HG03457 (cell line): Measurements from ENCODE around the gene SH3PXD2B.
"Not testable (repeated sequence)": the region's sequence is repeated elsewhere in the genome, so short reads cannot be mapped to it uniquely, and the experiment has no call there.

ENCODE experiments used
- ATAC-seq: cut with Tn5 transposase; IDR thresholded peaks from one replicate; pipeline ENCODE4 v1.9.1; 2021; ENCODE audit warnings: moderate number of reproducible peaks; ENCODE audit not compliant: unreplicated experiment

Gene SH3PXD2B

DNA sequence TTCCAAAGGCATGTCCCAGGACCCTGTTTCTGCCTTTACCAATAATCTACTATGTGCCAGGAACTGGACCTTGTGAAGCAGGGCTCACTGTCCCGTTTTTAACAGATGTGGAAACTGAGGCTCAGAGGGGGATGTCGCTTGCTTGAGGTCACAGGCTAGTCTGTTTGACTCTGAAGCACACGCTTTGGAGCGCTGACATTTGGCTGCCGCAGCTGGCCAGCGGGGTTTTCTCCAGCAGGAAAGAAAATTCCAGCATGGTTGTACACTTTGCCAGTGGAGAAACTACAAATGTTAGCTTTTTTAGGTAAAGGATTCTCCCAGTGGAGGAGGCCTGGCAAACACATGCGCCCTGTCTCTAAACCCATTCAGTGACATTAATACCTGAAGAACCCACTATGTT lies 50.5 kb downstream of the SH3PXD2B start:
- ATAC-seq: no peak

DNA sequence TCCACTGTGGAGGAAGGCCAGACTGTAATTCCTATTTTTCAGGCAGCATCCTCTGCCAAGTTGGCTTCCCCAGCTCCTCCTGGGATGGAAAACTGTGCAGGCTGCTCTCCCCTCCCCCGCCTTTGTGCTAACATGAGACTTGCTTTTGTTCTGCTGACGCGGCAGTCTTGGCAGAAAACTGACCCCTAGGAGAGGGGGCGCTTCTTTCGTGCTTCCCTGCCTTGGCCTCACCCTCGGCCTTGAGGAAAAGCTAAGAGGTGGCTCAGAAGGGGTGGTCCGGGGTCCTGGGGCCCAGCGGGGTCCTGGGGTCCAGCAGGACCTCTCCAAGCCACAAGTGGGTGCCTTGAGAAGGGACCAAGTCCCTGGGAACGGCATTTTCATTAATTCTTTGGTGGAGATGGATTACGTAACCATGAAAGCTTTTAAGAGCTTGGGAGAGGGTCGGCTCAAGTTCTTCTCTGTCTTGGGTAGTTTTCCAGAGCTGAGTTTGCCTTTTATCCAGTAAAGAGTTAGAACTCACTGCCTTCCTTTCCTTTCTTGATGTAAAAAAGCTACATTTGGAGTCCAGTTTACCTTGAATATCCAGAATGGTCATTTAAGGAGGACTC lies 51.0 kb downstream of the SH3PXD2B start:
- ATAC-seq: no peak

DNA sequence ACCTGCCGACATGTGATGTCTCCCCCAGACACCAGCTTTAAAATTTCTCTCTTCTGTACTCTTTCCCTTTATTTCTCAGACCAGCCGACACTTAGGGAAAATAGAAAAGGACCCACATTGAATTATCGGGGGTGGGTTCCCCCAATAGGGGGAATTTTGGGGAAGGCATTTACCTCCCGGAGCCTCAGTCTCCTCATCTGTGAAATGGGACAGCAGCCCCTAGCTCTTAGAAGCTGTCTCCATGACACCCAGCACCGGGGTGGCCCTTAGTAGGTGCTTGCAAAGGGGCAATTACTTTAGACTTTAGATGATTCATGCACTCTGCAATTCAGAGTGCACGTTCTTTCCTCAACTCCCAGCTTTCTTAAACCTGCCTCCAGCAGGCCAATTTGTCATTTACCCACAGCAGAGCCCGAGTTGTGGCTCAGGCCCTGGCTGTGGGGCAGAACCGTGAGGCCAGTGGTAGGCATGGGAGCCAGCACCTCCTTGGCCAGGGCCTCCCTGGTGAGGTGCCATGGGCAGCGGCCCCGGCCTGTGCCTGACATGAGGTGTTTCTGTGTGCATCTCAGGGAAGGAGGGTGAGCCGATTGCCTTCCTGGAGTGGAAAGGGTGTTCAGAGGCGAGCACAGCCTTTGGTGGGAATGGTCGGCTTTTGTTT lies 51.7 kb downstream of the SH3PXD2B start:
- ATAC-seq: no peak

DNA sequence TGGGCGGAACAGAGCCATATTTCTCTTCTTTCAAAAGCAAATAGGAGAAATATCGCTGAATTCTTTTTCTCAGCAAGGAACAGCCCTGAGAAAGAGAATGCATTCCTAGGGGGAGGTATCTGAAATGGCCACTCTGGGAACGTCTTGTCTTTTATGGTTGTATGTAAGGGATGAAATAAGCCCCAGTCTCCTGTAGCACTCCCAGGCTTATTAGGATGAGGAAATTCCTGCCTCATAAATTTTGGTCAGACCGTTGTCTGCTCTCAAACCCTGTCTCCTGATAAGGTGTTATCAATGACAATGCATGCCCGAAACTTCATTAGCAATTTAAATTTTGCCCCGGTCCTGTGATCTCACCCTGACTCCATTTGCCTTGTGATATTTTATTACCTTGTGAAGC lies 52.3 kb downstream of the SH3PXD2B start:
- ATAC-seq: not testable (repeated sequence)

DNA sequence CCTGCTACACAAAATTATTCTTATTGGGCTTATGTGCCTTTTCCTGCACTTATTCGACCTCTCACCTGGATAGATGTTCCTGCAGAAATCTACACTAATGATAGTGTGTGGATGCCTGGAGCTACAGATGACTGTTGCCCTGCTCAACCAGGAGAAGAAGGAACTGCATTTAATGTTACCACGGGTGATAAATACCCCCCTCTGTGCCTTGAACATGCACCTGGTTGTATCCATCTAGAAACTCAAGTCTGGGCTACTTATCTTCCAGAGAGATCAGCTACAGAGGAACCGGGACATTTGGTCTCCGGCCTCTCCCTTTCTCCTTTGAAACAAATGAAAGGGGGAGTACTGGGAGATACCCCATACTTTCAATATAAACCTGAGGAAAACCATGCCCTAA lies 54.5 kb downstream of the SH3PXD2B start:
- ATAC-seq: no peak

DNA sequence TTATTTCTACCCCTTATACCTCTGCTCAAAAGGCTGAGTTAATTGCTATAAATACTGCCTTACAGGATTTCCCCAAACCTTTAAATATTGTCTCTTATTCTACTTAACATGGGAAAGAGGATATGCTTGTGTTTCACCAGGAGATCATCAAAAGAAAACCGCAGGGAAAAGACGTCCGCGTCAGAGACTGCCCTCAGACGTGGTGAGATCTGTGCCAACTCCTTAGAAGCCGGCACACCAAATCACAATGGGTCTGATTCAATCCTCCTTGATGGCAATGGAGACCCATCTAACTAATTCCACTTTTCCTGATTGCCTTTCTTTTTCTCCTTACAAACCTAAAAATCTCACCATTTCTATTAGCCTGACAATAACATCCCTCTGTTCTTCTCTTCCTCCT lies 55.0 kb downstream of the SH3PXD2B start:
- no peak for ATAC-seq

DNA sequence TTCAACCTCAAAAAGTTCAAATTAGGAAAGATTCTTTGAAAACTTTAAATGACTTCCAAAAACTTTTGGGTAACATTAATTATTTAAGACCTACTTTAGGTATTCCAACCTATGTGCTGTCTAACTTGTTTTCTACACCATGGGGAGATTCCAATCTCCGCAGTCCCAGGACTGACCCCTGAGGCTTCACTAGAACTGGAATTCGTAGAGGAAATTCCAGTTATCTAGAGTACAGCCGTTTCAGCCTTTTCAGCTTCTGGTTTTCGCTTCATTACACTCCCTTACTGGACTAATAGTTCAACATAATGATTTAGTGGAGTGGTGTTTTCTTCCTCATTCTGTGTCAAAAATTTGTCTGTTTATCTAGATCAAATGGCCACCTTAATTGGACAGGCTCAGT lies 55.7 kb downstream of the SH3PXD2B start:
- not testable (repeated sequence) for ATAC-seq

DNA sequence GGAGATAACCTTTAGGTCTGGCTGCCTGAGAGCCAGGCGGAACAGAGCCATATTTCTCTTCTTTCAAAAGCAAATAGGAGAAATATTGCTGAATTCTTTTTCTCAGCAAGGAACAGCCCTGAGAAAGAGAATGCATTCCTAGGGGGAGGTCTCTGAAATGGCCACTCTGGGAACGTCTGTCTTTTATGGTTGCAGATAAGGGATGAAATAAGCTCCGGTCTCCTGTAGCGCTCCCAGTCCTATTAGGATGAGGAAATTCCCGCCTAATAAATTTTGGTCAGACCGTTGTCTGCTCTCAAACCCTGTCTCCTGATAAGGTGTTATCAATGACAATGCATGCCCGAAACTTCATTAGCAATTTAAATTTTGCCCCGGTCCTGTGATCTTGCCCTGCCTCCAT lies 57.3 kb downstream of the SH3PXD2B start:
- not testable (repeated sequence) for ATAC-seq

DNA sequence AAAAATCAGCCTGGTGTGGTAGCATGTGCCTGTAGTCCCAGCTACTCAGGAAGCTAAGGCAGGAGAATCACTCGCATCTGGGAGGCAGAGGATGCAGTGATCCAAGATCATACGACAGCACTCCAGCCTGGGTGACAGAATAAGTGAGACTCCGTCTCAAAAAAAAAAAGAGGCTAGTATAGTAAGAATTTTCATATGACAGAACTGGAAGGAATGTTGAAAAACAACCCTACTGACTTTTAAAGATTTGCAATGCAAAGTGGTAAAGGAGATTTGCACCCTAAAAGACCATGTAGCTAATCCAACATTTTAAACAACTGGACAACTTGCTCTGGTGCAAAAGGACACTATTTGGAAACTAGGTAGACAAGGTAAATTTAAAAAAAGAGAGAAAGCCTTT lies 58.1 kb downstream of the SH3PXD2B start:
- ATAC-seq: no peak

DNA sequence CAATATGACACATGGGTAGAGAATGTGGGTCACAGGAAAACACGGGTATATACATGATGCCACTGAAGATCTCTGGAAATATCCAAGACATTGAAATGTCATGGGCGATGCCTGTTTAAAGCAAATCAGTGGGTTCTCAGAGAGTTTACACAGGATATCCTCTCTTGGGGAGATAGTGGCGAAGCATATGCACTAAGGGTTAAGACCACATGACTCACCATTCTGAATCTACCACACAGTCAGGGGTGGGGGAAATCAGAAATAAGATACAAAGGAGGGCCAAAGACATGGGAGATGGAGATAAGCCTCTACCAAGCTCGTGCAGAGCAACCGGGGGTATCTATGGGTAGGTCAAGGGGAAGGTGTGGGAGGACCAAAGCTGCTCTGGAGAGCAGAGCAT lies 58.8 kb downstream of the SH3PXD2B start:
- ATAC-seq: no peak

DNA sequence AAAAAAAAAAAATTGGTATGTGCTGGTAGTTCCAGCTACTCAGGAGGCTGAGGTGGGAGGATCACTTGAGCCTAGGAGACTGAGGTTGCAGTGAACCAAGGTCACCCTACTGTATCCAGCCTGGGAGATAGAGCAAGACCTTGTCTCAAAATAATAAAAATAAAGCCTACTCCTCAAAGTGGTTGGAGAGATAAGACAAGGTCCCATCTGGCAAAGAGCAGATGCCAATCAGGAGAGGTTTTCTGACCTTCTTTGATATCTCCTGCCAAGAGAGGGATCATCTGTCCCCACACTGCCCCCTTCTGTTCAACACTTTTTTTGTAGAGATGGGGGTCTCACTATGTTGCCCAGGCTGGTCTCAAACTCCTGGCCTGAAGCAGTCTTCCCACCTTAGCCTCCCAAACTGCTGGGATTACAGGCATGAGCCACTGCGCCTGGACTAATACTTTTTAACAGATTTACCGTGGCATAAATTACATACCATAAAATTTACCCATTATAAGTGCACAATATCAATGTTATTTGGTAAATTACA lies 64.7 kb downstream of the SH3PXD2B start:
- no peak for ATAC-seq

DNA sequence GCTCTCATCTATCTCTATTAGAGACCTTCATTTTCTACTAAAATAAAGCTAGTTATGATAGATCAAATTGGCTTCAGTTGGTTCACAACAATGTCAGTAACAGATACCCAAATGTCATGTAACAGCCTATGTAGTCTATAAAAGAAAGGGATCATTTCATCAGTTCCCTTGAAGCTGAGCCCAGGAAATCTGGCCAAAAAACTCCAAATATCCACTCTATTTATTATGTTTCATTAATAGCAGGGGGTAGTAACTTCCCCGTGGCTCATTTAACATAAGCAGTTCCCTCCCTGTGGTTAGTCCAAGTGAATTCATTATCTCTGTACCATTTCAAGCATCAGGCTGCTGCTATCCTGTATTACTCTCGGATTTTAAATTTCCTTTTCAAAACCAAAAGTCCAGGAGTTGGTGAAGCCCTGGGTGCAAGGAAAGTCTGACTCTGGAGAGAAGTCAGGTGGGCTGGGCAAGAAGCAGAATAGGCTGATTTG lies 66.0 kb downstream of the SH3PXD2B start:
- no peak for ATAC-seq

DNA sequence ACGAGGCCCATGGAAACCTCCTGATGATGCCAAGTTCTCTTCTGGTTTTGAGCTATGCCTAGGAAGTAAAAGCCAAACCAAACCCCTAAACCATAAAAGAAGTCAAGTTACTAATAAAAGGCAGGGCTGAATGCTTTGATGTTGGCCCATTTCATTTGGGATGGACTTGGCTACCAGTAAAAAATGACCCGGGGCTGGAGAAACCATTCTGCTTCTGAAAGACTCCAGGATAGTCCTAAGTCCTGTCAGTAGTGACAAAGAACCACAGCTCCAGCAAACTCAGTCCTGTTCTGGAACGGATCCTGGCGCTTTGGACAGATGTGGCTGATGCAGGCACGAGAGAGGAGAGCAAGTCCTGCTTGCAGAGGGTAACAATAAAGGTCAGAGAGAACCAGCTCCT lies 68.6 kb downstream of the SH3PXD2B start:
- ATAC-seq: no peak

DNA sequence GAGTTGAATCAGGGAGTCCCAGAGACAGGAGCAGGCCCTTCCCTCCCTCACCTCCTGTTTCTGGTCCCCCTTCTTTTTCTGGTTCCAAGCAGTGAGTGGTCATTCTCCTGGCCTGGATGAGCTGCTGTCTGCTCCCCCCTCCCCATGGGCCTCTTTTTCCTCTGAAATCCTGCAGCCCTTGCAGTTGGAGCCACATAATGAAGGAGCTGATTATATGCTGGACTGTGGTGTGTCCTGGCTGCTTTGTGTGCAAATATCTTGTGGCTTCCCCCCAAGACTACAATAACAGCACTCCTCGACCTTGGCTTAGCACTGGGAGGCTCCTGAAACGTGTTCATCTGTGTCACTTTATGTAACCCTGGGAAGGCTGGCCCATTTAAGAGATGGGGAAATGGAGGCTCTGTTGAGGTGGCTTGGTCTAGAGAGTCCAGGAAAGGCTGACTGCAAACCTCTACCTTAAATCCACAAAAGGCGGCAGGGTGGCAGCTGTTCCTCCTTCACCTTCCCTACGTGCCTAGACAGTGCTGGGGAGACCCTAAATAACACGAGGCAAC lies 69.2 kb downstream of the SH3PXD2B start:
- ATAC-seq: no peak

DNA sequence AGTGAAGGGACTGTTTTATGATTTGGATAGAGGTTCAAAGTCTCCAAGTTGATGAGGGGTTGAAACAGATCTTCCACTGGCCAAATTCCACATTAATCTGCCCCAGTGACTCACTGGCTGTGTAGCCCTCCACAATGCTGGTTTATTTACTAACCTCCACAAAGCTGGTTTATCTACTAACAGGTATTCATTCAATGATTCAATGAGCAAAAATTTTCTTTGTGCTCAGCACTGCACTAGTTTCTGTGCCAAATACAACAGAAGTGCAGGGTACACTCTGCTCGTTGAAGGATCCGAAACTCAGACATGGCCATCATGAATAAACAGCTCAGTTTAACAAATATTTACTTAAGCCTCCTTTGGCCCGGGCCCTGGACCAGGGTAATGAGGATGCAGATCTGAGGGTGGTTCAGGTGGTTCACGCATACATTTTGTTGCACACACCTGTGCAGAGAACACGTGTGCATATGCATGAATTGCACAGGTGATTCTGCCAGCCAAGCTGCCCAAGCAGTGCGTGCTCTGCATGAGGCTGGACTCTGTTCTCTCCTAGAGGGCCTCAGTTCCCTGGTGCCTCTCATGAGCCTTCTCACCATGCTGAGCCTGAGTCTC lies 71.0 kb downstream of the SH3PXD2B start:
- ATAC-seq: no peak

DNA sequence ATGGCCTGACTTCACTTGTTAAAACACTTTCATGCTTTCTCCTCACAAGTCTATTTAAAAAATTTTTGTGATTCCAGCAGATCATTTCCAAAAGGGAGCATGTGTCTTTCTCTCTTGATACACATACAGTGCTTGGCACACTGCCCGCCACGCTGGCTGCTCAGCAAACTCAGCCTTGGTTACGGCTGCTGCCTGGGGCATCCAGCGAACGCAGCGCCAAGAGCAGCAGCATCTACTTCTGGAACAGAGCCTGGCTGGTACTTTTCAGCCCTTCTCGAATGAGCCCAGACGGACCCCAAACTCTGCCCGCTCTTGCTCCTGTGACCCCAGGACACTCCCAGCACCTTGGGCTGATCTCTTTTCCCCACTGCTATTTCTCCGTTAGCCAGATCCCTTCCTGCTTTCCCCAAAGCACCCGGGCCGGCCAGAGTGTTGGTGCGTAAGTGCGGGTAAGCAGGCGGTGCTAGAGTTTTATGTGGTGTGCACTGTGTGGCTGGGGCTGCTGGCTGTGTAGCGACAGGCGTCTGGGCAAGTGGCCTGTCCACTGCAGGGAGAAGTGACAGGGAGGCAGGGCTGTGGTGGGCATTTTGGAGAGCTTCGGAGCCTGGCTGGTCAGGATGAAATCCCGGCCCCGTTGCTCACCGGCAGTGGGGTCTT lies 73.2 kb downstream of the SH3PXD2B start:
- no peak for ATAC-seq

DNA sequence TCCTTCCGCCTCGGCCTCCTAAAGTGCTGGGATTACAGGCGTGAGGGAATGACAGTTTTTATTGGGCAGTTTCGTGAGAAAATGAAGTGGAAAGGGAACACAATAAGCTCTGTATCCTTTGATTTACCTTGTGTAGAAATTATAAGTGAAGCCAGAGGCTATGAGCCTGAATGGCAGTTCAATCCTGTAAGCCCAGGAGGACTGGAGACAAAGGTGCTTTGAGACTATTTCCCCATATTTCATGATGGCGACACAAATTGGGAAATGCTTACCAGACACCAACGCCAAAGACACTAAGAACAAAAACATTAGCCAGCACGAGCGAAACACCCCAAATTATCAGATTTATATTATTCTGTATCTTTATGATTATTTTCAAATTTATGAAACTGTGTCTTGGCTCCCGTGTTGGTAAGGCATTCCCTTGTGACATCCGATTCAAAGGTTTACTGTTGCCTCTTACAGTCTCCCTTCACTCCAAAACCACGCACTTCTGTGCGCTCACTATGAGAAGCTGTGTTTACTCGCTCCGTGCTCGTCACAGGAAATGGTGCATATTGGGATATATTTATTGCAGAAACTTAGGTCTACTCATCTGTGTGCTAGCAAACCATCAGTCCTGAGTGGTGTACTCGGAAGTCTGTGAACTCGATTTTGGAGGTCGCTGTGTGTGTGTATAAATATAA lies 73.9 kb downstream of the SH3PXD2B start:
- no peak for ATAC-seq

DNA sequence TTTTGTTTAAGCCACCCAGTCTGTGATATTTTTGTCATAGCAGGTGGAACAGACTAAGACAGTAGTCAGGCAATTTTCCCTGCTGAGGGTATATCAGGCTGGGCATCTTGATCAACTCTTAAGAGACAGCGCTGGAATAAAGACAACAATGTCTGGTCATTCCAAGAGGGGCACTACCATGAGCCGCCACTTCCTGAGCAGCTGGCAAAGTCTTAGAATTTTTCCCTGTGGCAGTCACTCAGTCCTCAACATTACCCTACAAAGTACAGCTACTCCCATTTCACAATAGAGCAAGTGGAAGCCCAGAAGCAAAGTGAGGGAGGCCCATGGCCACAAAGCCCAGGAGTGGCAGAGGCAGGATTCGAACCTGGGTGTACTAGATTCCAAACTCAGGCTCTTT lies 74.8 kb downstream of the SH3PXD2B start:
- no peak for ATAC-seq

DNA sequence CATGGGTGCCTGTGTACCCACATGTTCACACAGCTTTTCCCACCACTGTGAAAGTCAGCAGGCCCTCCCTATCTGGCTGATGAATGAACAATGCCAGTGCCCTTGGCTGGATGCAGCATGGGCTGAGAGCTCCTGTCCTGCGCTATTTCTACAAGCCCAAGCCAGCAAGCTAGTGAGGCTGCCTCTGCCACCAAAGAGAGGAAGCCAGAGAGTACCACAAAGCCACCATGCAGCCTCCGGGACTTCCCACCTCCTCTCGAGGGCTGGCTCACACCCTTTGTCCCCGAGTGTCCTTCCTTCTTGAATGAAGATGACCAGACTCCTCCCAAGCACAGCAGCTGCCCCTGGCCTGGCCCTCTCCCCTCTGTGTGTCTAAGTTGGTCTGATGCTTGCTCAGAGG lies 76.5 kb downstream of the SH3PXD2B start:
- no peak for ATAC-seq

DNA sequence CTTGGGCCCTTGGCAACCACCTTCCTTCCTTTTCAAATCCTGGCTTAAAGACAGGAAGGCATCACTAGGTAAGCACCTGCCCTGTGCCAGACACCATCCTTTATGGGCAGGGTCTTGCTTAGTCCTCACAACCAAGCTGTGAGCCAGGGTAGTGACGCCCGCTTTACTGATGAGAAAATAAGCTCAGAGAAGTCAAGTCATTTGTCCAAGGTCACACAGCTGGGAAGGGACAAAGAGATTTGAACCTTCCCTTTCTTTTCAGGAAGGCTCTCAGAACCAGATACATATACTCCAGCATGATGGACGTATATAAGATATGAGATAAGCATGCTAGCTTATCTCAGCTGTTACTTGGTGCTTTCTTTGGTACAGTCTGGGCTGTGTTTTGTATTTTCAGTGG lies 76.9 kb downstream of the SH3PXD2B start:
- no peak for ATAC-seq

DNA sequence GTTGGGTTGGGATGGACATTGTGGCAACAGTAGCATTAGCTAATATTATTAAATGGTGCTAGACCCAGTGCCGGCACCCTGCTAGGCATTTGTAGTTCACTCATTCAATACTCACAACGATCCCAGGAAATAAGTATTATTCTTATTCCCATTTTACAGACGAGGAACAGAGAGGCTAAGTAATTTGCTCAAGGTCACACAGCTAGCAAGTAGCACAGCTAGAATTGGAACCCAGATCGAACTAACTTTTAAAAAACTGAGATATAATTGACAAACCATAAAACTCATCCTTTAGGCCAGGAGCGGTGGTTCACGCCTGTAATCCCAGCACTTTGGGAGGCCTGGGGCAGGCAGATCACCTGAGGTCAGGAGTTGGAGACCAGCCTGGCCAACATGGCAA lies 79.5 kb downstream of the SH3PXD2B start:
- no peak for ATAC-seq
